Stimulated activated CD4-positive, alpha-beta T cell treated with anti-CD3 and anti-CD28 coated beads, Interleukin-2, amount 100 ng/mL, for 24 hours (primary cell): ENCODE measurements around the gene SMIM7.
A peak's percentile ranks its signal among the peaks of the same experiment; 100 is the strongest.
"Not testable (repeated sequence)": the region's sequence is repeated elsewhere in the genome, so short reads cannot be mapped to it uniquely, and the experiment has no call there.

Source experiments
- DNase-seq, 2 donors: peaks; one replicate each; pipeline ENCODE4 v3.0.0-alpha.2; 2020

Gene SMIM7

GRCh38 chr19:16654140-16654539 lies 5.8 kb downstream of the SMIM7 start:
- no peak for DNase-seq

DNA sequence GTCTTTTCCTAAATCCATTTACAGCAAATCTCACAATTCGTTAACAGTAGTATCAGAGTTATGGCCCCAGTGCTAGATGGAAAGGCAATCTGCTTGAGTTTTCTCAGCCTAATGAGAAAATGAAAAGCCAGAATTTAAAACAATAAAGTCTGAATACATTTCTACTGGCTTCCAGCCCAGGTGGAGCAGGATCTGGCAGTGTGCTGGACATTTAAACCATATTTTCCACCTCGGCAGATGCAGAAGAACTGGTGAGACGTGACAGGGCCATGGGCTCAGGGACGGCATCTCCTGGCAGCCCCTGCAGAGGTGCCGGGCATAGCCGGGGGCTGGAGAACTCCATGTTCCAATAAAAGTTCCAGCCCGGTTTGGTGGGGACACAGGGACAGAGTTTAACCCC lies 7.1 kb downstream of the SMIM7 start:
- DNase-seq = no peak

- not testable (repeated sequence) for DNase-seq
Observed at GRCh38 chr19:16651421-16652188, 8.3 kb downstream of the SMIM7 start.

GRCh38 chr19:16650821-16651220 lies 9.1 kb downstream of the SMIM7 start:
- no peak for DNase-seq

- no peak for DNase-seq
Observed at GRCh38 chr19:16649734-16650133, 10.2 kb downstream of the SMIM7 start.

GRCh38 chr19:16645140-16645539 lies 14.8 kb downstream of the SMIM7 start:
- no peak for DNase-seq

DNA sequence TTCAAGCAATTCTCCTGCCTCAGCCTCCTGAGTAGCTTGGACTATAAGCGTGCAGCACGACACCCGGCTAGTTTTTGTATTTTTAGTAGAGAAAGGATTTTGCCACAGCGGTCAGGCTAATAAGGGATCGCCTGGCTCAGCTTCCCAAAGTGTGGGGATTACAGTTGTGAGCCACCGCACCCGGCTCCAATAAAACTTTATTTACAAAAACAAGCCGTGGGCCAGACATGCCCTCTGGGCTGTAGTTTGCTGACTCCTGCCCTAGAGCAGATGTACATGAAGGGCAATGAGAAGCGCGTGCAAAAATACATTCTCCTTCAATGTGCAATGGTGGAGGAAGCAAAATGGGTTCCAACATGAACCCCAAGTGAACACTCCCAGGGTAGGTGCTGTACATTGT lies 18.2 kb downstream of the SMIM7 start:
- DNase-seq = no peak

- DNase-seq = no peak
Observed at GRCh38 chr19:16640951-16641350, 19.0 kb downstream of the SMIM7 start.

DNA sequence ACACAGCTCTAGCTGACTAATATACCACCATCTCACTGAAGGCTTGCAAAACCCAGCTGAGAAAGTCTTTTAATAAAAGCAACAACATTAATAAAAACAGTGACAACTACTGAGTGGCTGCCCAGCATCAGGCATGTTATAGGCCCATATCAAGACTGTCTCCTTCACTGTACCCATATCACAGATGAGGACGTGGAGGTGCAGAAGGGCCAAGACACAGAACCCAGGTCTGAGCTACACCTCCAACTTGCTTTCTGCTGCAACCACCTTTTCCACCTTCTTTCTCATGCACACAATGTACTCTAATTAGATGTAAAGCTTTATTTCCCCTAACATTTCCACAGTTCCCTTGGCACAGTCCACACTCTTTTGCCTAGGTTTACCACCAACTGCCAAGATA lies 21.3 kb downstream of the SMIM7 start:
- DNase-seq = no peak

- no peak for DNase-seq
Observed at GRCh38 chr19:16637535-16637934, 22.4 kb downstream of the SMIM7 start.

DNA sequence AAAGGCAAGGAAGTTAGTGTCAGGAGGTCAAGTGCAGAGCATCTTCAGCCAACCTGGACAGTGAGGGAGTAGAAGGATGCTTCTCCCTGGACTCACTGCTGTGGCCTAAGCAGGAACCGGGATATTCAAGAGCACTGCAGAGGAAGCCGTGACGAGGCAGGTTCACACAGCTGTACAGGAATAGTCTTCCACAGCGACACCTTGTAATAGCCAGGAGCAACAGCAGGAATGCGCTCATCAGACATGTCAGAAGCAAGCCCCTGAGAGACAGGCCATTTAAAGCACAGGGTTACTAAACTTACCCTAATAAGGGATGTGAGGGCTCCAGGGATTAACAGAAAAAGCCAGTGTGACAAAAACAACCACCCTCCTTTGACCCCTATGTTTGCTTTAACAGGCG lies 28.5 kb downstream of the SMIM7 start:
- no peak for DNase-seq

DNA sequence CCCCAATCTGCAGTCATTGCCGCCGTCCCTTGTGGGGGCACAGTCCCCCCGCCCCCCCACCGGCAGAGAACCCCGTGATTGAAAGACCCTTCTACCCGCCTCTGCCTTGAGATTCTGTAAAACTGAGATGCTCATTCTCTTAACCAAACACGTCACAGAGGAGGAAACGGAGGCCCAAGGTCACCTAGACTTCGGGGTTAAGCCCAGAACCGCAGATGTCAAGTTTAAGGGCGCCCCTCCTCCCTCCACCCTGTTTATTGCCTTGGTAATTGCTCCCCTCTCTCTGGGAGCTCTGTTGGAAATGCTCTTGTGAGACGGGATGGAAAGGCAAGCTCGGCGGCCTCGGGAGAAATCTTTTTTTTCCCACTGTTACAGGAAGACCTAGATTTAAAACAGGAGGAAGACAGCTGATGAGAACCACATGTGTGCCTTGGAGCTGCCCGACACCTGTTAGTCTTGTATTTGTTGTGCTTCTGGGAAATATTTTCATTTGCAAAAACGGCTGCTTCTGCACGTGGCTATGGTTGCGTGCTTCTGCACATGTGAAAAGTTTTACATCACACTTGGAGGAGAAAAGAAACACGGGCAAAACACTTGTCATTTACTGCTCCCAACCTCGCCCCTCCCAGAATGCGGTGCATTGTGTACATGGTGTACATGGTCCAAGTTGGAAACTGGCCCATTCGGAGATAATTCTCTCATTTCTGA lies 30.8 kb downstream of the SMIM7 start:
- peak in 1 of 2 donors; percentile 7 for DNase-seq

DNA sequence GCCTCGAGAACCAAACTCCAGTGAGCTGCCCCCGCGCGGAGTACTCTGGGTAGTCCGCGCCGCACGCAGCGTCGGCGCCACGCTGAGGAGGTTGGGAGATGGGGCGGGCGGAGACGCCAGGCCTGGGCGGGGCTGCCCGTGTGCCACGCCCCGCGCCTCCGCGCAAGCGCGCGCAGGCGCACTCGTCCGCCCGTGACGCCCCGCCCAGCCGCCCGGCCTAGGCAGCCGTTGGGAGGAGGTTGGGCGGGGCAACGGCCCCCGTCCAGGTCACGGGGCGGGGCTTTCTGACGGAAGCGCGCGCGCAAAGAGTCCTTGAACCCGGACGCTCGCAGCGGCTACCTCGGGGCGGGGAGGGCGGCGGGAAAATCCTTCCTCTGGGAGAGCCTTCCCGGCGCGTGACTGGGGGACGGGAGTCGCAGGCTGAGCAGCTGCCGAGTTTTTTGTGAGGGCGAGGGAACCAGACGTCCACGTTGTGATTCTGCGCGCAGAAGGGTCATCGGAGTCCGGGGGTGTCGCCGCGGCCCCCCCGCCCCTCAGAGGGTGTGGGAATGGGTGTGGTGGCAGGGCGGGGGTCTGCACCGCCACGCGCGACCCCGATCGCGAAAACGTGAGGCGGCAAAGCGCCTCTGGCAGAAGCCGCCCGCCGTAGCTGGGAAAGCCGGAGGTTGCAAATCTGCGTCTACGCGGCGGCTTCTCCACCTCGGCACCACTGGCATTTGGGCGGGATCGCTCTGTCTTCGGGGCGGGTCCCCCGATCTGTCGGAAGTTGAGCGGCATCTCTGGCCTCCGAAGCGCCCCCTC lies 31.6 kb downstream of the SMIM7 start, which contains the start of gene MED26:
Gene MED26 (minus strand): TSS at position 22 of the 801 bp plus-strand sequence. CDS start 261 bp downstream, outside the sequence.
- peak; percentile 95 to 97 for DNase-seq

DNA sequence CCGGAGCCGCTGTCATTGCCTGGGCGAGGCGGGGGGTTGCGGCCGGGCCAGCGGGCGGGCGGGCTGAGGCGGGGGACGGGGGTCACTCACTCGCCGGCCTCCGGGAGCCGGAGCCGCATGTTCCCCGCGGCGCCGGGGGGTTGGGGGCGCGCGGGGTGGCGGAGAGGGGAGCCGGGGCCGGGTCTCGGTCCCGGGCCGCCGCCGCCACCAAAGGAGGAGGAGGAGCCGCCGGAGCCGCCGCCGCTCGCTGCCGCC lies 32.1 kb downstream of the SMIM7 start:
- peak in 1 of 2 donors; percentile 20 for DNase-seq

DNA sequence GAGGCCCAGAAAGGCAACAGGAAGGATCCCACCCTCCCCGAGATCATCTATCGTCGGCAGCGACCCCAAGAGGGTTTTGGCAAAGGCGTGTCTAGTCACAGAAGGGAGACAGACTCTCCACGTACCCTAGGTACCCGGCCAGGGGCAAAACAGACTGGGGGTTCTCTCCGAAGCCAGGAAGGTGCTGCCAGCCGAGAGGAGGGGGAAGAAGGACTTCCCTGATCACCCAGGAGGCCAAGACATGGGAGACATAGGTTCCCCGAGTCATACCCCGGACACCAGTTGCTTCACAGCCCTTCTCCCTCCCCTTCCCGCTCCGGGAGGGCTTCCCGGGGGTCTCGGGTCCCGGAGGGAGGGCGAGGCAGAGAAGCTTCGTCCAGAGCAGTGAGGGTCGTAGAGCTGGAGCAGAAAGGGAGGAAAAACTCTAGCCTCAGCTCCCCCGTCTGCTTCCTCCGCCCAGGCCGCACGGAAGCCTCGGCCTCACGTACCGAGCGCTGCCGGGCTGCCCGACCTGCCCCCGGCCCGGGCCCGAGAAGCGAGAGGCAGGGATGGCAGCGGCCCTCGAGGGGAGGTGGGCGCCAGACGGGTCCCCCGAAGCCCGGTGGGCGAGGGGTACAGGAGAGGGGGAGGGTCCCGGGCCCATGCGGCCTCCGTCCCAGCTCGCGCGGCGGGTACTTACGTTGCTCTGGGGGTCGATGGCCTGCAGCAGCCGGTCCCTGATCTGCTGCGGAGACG lies 32.6 kb downstream of the SMIM7 start:
- peak; percentile 10 to 25 for DNase-seq

DNA sequence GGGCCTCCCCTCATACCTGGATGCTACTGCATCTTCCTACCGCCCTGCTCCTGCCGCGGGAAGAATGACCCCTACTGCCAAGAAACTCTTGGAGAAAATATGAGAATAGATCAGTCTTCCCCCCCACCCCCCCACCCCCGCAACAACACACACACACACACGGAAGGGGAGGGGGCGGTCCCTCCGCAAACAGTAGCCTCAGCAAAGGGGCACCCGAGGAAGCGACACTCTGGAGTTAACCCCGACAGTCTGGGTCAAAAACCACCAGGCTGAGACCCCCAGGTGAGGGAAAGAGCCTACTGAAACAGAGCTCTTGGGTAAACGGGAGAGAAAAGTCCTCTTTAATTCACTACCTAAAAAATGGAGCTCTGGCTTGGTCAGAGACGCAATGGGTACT lies 33.1 kb downstream of the SMIM7 start:
- DNase-seq = peak; percentile 28 to 30

DNA sequence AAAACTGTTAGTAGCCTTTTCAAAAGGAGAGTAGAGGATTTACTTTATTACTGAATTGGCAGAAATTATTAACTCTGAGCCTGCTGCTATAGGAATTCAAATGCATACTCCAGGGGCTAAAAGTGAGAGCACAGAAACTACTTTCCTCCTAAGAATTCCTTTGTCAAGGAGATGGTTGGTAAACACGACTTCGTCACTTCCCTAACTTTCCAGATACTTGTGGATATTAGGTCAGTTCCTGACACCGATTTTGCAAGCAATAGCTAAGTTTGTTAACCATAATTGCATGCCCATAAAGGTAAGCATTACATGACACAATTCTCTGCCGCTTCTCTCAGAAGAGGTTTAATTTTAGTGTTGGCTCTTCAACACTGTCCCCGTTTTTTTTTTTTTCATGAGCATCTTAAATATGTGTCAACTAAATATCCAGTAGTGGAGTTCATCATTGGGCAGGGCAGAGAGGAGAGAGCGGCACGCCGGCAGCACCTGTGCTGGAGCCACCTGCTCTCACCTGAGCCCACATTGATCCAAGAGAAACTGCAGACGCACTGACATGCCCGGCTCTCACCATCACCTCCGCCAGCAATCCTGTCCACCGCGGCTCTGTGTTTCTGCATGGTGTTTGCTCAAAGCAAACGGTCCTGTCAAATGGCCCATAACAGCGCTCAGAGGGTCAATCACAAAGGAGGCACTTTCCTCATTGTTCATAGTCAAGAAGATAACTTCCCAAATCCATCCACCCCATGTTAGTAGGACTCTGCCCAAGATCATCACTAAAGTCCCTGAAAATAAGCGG lies 34.6 kb downstream of the SMIM7 start:
- DNase-seq = no peak

GRCh38 chr19:16624236-16624635 lies 35.7 kb downstream of the SMIM7 start:
- no peak for DNase-seq

GRCh38 chr19:16623576-16623975 lies 36.4 kb downstream of the SMIM7 start:
- DNase-seq = no peak

GRCh38 chr19:16623066-16623465 lies 36.9 kb downstream of the SMIM7 start:
- no peak for DNase-seq

- no peak for DNase-seq
Observed at GRCh38 chr19:16621165-16621800, 38.7 kb downstream of the SMIM7 start.

GRCh38 chr19:16620584-16620983 lies 39.4 kb downstream of the SMIM7 start:
- DNase-seq = no peak
